HUES48 (cell line): ENCODE data around the gene COL5A1.
"Not testable (repeated sequence)": the region's sequence is repeated elsewhere in the genome, so short reads cannot be mapped to it uniquely, and the experiment has no call there.

Experiments
- H3K27ac ChIP-seq: one replicate; pipeline ENCODE4 v1.7.0; 2013; ENCODE audit warnings: low read depth, low read length, inconsistent platforms
- H3K27me3 ChIP-seq: 2 replicates; pipeline ENCODE4 v1.6.1; 2013; ENCODE audit warnings: mild to moderate bottlenecking, low read length; ENCODE audit not compliant: control insufficient read depth, insufficient read depth
- H3K36me3 ChIP-seq: 2 replicates; pipeline ENCODE4 v1.6.1; 2013; ENCODE audit warnings: low read length; ENCODE audit not compliant: control insufficient read depth, insufficient read depth
- H3K4me1 ChIP-seq: 2 replicates; pipeline ENCODE4 v1.6.1; 2013; ENCODE audit warnings: mild to moderate bottlenecking, low read length; ENCODE audit not compliant: control insufficient read depth, insufficient read depth
- H3K4me3 ChIP-seq: 2 replicates; pipeline ENCODE4 v1.5.1; 2013; ENCODE audit warnings: mild to moderate bottlenecking, low read depth, low read length
- H3K9ac ChIP-seq: 2 replicates; pipeline ENCODE4 v1.6.1; 2013; ENCODE audit warnings: mild to moderate bottlenecking, low read depth, low read length, moderate library complexity
- H3K9me3 ChIP-seq: 2 replicates; pipeline ENCODE4 v1.6.1; 2013; ENCODE audit warnings: low read length; ENCODE audit not compliant: control insufficient read depth, insufficient read depth

Gene COL5A1

DNA sequence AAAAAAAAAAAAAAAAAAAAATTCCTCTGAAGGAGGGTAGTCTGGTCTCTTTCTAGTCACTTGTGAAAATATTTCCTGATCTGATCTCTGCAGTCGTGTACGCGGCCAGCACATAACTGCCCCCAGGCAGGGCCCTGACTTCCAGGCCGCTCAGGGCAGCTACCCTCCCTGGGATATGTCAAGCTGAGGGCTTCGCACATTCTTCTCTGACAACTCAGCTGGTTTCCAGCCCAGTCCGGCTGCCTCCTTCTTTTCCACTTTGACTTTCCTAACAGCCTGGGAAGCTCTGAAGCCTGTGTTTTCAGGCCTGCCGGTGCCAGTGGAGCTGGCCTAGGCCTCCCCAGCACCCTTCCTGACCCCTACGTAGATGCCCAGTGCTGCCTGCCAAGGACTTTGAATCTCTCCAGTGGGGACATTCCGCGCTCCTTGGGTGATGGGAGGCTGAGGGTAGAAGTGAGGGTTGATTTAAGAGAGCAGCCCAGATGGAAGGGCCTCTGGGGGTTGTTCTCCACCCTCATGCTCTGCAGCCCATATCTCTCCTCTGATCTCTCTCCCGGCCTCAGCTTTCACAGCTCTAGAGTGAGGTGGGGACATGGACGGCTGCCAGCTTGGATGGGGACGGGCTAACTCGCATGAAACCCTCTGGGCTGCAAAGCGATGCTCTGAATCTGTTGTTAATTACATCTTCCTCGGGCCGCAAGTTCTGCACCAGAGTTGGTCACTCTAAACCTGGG, 20.7 kb downstream of the COL5A1 start:
- no peak overlapping the region for H3K4me3 ChIP-seq
- peaks cover 9% of the 10 kb centered on the region for H3K4me1 ChIP-seq
- H3K9me3 ChIP-seq, result peaks cover 15% of the 10 kb centered on the region
- no peak overlapping the region for H3K9ac ChIP-seq
- no peak overlapping the region for H3K27ac ChIP-seq
- no peaks in the 10 kb centered on the region for H3K27me3 ChIP-seq
- H3K36me3 ChIP-seq, result no peaks in the 10 kb centered on the region

- Histone ChIP-seq H3K9me3 (peaks cover 15% of the 10 kb centered on the region), H3K4me3 (no peak overlapping the region), H3K27me3 (no peaks in the 10 kb centered on the region), H3K4me1 (peaks cover 4% of the 10 kb centered on the region), H3K27ac (no peak overlapping the region), H3K9ac (no peak overlapping the region), H3K36me3 (no peaks in the 10 kb centered on the region)
Measured at GRCh38 chr9:134663084-134663483, 21.5 kb downstream of the COL5A1 start.

GRCh38 chr9:134663753-134664415, 22.3 kb downstream of the COL5A1 start:
- no peak overlapping the region for H3K27ac ChIP-seq
- H3K9ac ChIP-seq, result no peak overlapping the region
- no peaks in the 10 kb centered on the region for H3K36me3 ChIP-seq
- H3K27me3 ChIP-seq, result no peaks in the 10 kb centered on the region
- H3K4me3 ChIP-seq, result no peak overlapping the region
- peaks cover under 1% of the 10 kb centered on the region for H3K4me1 ChIP-seq
- peaks cover 15% of the 10 kb centered on the region for H3K9me3 ChIP-seq

DNA sequence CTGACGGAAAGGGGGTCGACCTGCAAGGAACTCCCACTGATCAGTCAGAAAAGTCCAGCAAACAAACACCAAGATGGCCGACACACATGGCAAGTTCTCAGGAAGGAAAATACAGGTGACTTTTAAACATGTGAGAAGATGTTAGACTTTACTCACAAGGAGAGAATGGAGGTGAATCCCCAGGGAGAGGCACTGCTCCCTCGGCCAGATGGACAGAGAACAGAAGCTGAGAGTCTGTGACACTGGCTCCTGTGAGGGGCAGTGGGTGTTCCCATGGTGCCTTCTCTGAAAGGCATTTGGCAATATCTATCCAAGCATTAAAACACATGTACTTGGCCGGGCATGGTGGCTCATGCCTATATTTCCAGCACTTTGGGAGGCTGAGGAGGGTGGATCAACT, 22.8 kb downstream of the COL5A1 start:
- no peak overlapping the region for H3K9ac ChIP-seq
- H3K9me3 ChIP-seq, result peaks cover 15% of the 10 kb centered on the region
- H3K4me3 ChIP-seq, result no peak overlapping the region
- no peaks in the 10 kb centered on the region for H3K27me3 ChIP-seq
- no peaks in the 10 kb centered on the region for H3K36me3 ChIP-seq
- H3K27ac ChIP-seq, result no peak overlapping the region
- no peaks in the 10 kb centered on the region for H3K4me1 ChIP-seq

DNA sequence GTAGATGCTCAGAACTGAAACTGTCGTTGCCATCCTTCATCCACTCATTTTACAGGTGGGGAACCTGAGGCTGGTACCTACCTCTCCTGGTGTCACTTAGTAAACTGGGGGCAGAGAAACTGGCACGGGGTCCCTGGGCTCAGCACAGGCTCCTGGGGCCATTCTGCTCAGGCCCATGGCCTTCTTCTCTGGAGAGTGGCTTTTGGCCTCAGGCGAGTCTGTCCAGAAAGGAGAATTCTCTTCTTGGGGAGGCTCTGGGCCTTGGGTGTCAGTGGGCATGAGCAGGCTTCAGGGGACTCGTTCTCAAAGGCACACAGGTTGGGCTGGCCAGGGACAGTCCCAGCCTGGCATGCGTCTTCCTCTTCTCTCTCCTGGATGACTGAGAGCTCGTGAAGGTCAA, 24.6 kb downstream of the COL5A1 start:
- no peaks in the 10 kb centered on the region for H3K27me3 ChIP-seq
- H3K9me3 ChIP-seq, result peaks cover 2% of the 10 kb centered on the region; the same call in 1 of the 2 replicates
- H3K4me1 ChIP-seq, result no peaks in the 10 kb centered on the region
- no peaks in the 10 kb centered on the region for H3K36me3 ChIP-seq
- H3K27ac ChIP-seq, result no peak overlapping the region
- no peak overlapping the region for H3K9ac ChIP-seq
- H3K4me3 ChIP-seq, result no peak overlapping the region

DNA sequence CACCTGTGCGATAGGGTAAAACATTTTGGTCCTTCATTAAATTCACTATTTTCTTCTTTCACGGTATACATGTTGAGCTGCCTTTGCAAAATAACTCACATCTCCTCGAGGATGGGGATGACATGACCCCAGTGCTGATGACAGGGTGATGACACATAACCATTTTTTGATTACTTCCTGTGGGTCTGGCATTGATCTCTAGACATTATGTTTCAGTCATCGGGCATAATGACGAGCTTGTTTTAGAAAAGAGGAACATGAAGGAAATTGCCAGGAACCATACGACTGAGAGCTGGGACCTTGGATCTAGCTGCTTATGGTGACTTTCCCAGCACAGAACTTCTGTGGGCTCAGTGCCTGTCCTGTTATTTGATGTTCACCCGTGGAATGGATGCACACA, 25.2 kb downstream of the COL5A1 start:
- H3K9ac ChIP-seq, result no peak overlapping the region
- no peaks in the 10 kb centered on the region for H3K9me3 ChIP-seq
- H3K27ac ChIP-seq, result no peak overlapping the region
- no peaks in the 10 kb centered on the region for H3K36me3 ChIP-seq
- no peak overlapping the region for H3K4me3 ChIP-seq
- H3K27me3 ChIP-seq, result no peaks in the 10 kb centered on the region
- no peaks in the 10 kb centered on the region for H3K4me1 ChIP-seq

DNA sequence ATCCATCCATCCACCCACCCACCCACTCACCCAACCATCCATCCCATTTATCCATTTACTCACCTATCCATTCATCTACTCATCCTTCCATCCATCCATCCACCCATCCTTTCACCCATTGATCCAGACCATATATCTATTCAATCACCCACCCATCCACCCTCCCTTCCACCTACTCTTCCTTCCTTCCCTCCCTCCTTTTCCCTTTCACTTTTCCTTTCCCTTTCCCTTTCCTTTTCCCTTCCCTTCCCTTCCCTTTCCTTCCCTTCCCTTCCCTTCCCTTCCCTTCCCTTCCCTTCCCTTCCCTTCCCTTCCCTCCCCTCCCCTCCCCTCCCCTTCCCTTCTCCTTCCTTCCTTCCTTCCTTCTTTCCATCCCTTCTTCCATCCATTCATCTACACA, 27.4 kb downstream of the COL5A1 start:
- H3K27ac ChIP-seq, H3K4me3 ChIP-seq, H3K27me3 ChIP-seq, H3K4me1 ChIP-seq, H3K9ac ChIP-seq, H3K9me3 ChIP-seq, H3K36me3 ChIP-seq: not testable (repeated sequence)

DNA sequence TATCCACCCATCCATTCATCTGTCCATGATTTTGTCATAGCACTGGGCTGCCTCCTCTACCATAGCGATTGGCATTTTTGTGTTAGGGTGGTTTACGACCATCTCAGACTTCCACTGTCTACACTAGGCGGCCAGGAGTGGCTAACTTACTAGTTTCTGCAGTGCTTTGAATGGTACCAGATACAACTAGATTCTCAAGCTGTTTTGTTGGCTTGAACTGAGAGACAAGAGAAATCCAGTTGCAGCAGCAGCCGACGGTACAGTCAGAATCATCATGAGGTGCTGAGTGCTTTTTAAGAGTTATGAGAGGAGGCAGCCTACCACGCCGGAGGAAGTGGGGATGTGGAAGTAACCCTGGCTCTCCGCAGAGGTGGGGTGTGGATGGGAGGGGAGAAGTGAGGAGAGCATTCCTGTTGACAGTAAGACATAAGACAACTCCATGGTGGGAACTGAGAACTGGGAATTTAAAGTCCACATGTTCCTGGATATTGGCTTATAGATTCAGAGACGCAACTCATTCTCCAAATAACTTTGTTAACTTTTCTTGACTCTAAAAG, 27.9 kb downstream of the COL5A1 start:
- H3K27me3 ChIP-seq, result no peaks in the 10 kb centered on the region
- no peaks in the 10 kb centered on the region for H3K4me1 ChIP-seq
- H3K36me3 ChIP-seq, result no peaks in the 10 kb centered on the region
- H3K4me3 ChIP-seq, result no peak overlapping the region
- H3K9me3 ChIP-seq, result no peaks in the 10 kb centered on the region
- no peak overlapping the region for H3K27ac ChIP-seq
- no peak overlapping the region for H3K9ac ChIP-seq

- H3K27ac ChIP-seq, result no peak overlapping the region
- no peaks in the 10 kb centered on the region for H3K27me3 ChIP-seq
- no peak overlapping the region for H3K4me3 ChIP-seq
- no peak overlapping the region for H3K9ac ChIP-seq
- no peaks in the 10 kb centered on the region for H3K9me3 ChIP-seq
- no peaks in the 10 kb centered on the region for H3K36me3 ChIP-seq
- no peaks in the 10 kb centered on the region for H3K4me1 ChIP-seq
Measured at GRCh38 chr9:134670042-134670525, 28.5 kb downstream of the COL5A1 start.

GRCh38 chr9:134670851-134671281, 29.3 kb downstream of the COL5A1 start:
- Histone ChIP-seq H3K9me3 (no peaks in the 10 kb centered on the region), H3K36me3 (no peaks in the 10 kb centered on the region), H3K27me3 (no peaks in the 10 kb centered on the region), H3K9ac (no peak overlapping the region), H3K4me3 (no peak overlapping the region), H3K4me1 (no peaks in the 10 kb centered on the region), H3K27ac (no peak overlapping the region)
